IPS-20b (cell line): ENCODE measurements around the gene HDAC1.

Experiments used
- H3K27ac ChIP-seq: one replicate; pipeline ENCODE4 v1.5.1; 2013; ENCODE audit warnings: low read length
- H3K27me3 ChIP-seq: 2 replicates; pipeline ENCODE4 v1.6.1; 2013; ENCODE audit warnings: mild to moderate bottlenecking, low read length, inconsistent platforms; ENCODE audit not compliant: insufficient read depth
- H3K36me3 ChIP-seq: 2 replicates; pipeline ENCODE4 v1.6.1; 2013; ENCODE audit warnings: low read depth, mild to moderate bottlenecking, inconsistent platforms, low read length, moderate library complexity; ENCODE audit not compliant: insufficient read depth
- H3K4me1 ChIP-seq: 2 replicates; pipeline ENCODE4 v1.6.1; 2013; ENCODE audit warnings: mild to moderate bottlenecking, control low read depth, inconsistent platforms, low read length, moderate library complexity; ENCODE audit not compliant: insufficient read depth
- H3K4me3 ChIP-seq: 2 replicates; pipeline ENCODE4 v1.5.1; 2013; ENCODE audit warnings: mild to moderate bottlenecking, low read length, inconsistent platforms
- H3K9ac ChIP-seq: 2 replicates; pipeline ENCODE4 v1.6.1; 2013; ENCODE audit warnings: low read depth, mild to moderate bottlenecking, inconsistent platforms, low read length, moderate library complexity
- H3K9me3 ChIP-seq: 2 replicates; pipeline ENCODE4 v1.6.1; 2013; ENCODE audit warnings: mild to moderate bottlenecking, low read depth, low read length, inconsistent platforms; ENCODE audit not compliant: insufficient read depth

Gene HDAC1

DNA sequence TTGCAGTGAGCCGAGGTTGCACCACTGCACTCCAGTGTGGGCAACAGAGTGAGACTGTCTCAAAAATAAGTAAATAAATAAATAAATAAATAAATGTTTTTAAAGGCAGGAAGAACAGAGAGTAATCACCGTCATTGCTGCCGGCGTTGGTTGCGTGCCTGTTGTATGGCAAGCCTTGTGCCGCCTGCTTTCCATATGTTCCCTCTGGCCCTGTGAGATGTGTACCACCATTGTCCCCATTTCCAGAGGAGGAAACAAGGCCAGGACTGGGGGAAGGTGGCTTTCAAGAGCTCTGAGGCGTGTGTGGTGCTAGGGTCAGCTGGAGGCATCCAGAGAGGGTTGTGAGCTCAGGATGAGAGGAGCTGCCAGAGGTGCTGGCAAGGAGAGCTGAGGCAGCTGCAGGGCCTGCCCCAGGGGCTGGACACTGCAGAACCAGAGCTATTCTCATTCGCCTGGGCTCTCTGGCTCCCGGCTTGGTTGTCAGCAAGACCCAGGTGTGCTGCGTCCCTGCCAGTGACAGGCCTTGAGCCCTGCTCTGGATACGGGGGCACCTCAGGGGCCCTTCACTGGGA is 49.4 kb downstream of the HDAC1 start:
- Histone ChIP-seq H3K9ac (no peak overlapping the region), H3K4me3 (no peak overlapping the region), H3K27ac (no peak overlapping the region), H3K36me3 (no peaks in the 10 kb centered on the region), H3K27me3 (peaks cover 13% of the 10 kb centered on the region), H3K4me1 (no peaks in the 10 kb centered on the region; the same call in none of the 2 replicates), H3K9me3 (no peaks in the 10 kb centered on the region)

DNA sequence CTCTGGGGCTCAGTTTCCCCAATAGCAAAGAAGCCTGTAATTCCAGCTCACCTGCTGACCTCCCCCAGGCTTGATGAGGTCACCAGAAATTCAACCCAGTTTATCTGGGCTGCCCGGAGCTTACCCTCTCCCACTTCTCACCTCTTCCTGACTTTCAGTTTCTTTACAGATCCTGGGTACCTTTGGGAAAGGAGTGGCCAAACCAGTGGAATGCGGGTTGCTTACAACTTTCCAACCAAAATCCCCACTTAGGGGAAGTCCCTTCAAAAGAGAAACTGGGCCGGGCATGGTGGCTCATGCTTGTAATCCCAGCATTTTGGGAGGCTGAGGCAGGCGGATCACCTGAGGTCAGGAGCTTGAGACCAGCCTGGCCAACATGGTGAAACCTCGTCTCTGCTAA is 50.1 kb downstream of the HDAC1 start:
- no peaks in the 10 kb centered on the region; the same call in none of the 2 replicates for H3K4me1 ChIP-seq

DNA sequence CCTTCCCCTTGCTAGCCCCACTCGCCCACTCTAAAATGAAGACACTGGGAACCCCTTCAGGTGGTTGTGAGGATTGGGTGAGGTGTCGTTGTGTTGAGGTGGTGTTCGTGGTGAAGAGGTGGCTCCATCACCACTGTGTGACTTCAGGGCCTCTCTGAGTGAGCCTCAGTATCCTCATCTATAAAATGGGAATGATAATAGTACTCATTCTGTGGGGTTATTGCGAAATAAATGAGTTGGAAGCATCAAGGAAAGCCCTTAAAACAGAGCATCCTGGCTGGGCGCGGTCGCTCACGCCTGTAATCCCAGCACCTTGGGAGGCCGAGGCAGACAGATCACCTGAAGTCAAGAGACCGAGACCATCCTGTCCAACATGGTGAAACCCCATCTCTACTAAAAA is 50.8 kb downstream of the HDAC1 start:
- no peak overlapping the region for H3K9ac ChIP-seq
- H3K36me3 ChIP-seq = no peaks in the 10 kb centered on the region
- no peaks in the 10 kb centered on the region; the same call in 1 of the 2 replicates for H3K4me1 ChIP-seq
- H3K9me3 ChIP-seq = no peaks in the 10 kb centered on the region
- H3K27ac ChIP-seq = no peak overlapping the region
- H3K4me3 ChIP-seq = no peak overlapping the region
- H3K27me3 ChIP-seq = peaks cover 8% of the 10 kb centered on the region; the same call in 1 of the 2 replicates

More for the DNA sequence above, 50.1 kb downstream of the HDAC1 start:
- no peak overlapping the region for H3K27ac ChIP-seq
- no peak overlapping the region for H3K9ac ChIP-seq
- no peaks in the 10 kb centered on the region for H3K9me3 ChIP-seq
- H3K4me3 ChIP-seq = no peak overlapping the region
- no peaks in the 10 kb centered on the region for H3K36me3 ChIP-seq
- peaks cover 12% of the 10 kb centered on the region for H3K27me3 ChIP-seq

DNA sequence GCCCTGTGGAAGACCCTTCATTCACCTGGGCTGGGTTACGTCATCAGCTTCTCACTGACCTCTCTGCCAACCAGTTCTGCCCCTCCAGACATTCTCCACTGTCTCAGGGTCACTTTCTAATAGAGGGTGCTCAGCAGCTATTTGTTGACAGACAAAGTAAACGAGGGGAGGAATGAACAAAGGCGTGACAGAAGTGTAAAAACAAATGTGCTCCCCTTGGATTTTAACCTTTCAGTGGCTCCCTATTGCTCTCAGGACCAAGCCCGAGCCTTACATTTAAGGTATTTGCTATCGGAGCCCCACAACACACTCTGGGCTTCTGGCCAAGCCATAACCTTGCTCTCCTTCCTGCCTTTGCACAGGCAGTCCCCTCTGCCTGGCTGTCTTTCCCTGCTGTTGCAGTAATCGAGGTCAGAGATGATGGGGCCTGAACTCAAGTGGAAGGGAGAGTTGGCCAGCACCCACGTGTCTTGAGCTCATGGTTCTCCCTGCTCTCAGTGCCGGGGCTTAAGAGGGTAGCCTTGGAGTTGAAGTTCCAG is 53.5 kb downstream of the HDAC1 start:
- Histone ChIP-seq H3K9ac (no peak overlapping the region), H3K27me3 (peaks cover 22% of the 10 kb centered on the region), H3K9me3 (peaks cover 3% of the 10 kb centered on the region), H3K4me3 (no peak overlapping the region), H3K4me1 (no peaks in the 10 kb centered on the region; the same call in 1 of the 2 replicates), H3K36me3 (no peaks in the 10 kb centered on the region), H3K27ac (no peak overlapping the region)

DNA sequence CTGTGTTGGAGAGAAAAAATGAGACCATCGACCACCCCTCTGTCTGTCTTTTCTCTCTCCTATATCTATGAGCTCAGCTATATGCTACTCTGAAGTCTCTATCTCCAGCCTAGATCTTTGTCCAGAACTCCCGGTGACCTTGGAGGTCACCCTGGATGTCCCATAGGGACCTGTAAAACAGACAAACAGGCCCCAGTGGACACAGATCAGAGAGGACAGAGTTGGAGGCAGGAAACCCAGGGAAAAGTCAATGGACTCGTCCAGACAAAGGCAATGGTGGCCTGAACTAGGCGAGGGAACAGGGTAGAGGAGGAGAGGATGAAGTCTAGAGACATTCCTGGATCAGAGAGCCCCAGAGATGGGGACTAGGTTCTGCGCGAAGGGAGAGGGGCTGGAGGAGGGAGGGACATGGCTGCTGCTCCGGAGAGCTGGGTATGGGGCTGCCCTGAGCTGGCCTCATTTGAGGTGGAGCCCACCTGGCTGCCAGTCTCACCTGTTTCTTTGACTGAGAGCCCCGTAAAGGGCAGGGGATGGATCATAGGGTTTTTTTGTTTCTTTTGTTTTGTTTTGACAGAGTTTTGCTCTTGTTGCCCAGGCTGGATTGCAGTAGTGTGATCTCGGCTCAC is 54.8 kb downstream of the HDAC1 start:
- H3K27ac ChIP-seq = no peak overlapping the region
- no peaks in the 10 kb centered on the region for H3K4me1 ChIP-seq
- H3K4me3 ChIP-seq = no peak overlapping the region
- no peaks in the 10 kb centered on the region for H3K36me3 ChIP-seq
- peaks cover 8% of the 10 kb centered on the region for H3K9me3 ChIP-seq
- no peak overlapping the region for H3K9ac ChIP-seq
- peaks cover 28% of the 10 kb centered on the region for H3K27me3 ChIP-seq

DNA sequence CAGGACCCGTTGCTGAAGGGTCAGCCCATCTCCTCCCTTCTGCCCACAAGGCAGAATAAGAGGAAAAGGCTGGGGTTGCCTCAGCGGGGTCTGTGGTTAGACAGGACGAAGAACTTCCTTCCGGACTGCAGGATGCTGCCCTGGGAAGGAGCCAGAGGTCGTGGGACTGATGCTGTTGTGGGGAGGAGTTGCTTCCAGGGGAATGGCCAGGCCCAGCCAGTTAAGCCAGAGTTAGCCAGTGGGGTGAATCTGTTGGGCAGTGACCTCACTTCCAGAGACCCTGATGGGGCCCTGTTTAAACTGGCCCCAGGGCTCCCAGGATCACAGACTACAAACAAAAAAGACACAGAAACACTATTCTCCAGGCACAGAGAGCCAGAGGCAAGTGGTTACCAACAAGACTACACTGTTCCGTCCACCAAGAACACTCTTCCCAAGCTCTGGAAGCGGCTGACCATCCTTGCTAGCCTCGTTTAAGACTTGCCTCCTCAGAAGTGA is 57.4 kb downstream of the HDAC1 start:
- peaks cover 34% of the 10 kb centered on the region for H3K27me3 ChIP-seq
- no peak overlapping the region for H3K9ac ChIP-seq
- H3K27ac ChIP-seq = no peak overlapping the region
- peaks cover 8% of the 10 kb centered on the region for H3K9me3 ChIP-seq
- H3K4me1 ChIP-seq = peaks cover 3% of the 10 kb centered on the region; the same call in 1 of the 2 replicates
- no peaks in the 10 kb centered on the region for H3K36me3 ChIP-seq
- no peak overlapping the region for H3K4me3 ChIP-seq

DNA sequence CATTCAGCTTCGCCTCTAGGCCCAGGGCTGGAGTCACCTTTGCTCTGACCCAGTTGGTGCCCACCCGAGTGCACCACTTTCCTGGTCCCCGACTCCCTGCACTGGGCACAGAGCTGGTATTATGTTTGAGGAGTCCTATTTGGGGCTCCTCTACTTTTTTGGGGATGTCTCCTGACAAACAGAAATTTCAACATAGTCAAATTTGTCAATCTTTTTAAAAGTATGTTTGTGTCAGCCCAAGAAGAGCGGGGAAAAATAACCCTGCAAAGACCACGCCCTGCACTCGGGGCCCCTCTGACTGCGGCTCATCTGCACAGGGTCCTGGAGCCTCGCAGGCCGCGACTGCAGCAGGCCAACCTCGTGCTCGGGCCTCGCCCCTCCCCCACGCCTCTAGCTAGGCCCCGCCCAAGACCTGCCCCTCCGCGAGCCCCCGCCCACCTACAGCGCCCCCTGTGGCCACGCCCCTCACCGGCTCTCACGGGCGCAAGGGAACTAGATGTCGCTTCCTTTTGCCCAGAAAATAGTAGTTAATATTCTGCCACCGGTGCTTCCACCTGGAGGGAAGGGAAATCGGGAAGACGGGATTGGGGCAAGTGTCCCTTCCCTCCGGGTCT is 59.0 kb downstream of the HDAC1 start:
- peaks cover 8% of the 10 kb centered on the region for H3K9me3 ChIP-seq
- H3K9ac ChIP-seq = peak overlapping the region; percentile 63; the same call in 1 of the 2 replicates
- peak overlapping the region; percentile 72 for H3K4me3 ChIP-seq
- H3K4me1 ChIP-seq = peaks cover 3% of the 10 kb centered on the region; the same call in 1 of the 2 replicates
- no peaks in the 10 kb centered on the region for H3K36me3 ChIP-seq
- peaks cover 34% of the 10 kb centered on the region for H3K27me3 ChIP-seq
- H3K27ac ChIP-seq = no peak overlapping the region

DNA sequence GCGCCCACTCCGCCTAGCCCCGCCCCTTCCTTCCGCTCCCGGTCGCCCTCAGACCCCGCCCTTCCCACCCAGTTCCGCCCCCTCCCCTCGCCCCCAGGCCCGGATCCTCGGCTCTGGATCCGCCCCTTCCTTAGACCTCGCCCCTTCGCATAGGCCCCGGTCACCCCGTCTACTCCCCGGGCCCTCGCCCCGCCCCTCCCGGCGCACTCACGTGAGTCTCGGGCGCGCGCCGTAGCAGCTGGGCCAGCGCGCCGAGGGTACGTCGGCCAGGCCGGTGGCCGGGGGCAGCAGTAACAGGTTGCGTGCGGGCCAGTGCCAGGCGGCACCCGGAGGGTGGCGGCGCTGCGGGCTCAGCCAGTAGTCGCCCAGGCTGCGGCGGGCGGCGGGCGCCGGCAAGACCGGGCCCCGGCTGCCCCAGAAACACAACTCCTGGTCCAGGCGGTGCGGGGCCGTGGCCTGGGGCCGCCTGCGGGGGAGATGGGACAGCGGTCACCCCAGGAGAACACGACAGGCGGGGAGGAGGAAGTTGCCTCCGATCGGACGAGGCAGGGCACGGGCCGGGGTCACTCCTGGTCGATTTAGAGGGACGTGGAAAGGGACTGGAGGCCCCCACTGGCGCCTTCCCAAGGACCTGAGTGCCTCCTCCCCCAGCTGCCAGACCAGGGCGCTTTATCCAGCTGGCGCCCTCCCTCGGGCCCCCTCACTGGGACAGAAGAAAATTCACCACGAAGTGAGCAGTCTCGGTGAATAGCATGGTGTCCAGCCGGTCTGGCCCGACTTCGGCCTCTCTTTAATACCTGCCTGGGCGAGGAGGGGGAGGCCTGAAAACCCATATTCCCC is 59.7 kb downstream of the HDAC1 start:
- H3K27ac ChIP-seq = no peak overlapping the region
- H3K4me3 ChIP-seq = peak overlapping the region; percentile 72
- H3K27me3 ChIP-seq = peaks cover 28% of the 10 kb centered on the region
- H3K36me3 ChIP-seq = no peaks in the 10 kb centered on the region
- H3K9ac ChIP-seq = peak overlapping the region; percentile 81; the same call in 1 of the 2 replicates
- H3K4me1 ChIP-seq = peaks cover 3% of the 10 kb centered on the region; the same call in 1 of the 2 replicates
- H3K9me3 ChIP-seq = peaks cover 8% of the 10 kb centered on the region

DNA sequence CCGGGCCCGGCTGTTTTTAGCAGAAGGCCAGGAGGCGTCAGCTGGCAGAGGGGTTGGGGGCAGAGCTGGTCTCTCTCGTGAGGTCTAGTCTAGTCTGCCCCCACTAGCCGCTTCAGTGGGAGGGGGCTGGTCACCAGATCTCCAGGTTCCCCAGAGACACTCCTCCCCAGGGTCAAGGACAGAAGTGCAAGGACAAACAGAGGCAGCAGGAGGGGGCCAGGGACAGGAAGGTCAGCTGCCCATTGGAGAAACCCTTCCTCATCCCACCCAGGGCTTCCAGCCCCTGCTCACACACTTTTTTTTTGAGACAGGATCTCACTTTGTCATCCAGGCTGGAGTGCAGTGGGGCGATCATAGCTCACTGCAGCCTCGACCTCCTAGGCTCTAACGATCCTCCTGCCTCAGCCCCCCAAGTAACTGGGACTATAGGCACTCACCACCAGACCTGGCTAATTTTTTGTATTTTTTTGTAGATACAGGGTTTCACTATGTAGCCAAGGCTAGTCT is 60.4 kb downstream of the HDAC1 start:
- Histone ChIP-seq H3K4me1 (peaks cover 3% of the 10 kb centered on the region; the same call in 1 of the 2 replicates), H3K36me3 (no peaks in the 10 kb centered on the region), H3K4me3 (peak overlapping the region; percentile 69), H3K27ac (no peak overlapping the region), H3K9me3 (peaks cover 8% of the 10 kb centered on the region), H3K27me3 (peaks cover 26% of the 10 kb centered on the region), H3K9ac (peak overlapping the region; percentile 81; the same call in 1 of the 2 replicates)

DNA sequence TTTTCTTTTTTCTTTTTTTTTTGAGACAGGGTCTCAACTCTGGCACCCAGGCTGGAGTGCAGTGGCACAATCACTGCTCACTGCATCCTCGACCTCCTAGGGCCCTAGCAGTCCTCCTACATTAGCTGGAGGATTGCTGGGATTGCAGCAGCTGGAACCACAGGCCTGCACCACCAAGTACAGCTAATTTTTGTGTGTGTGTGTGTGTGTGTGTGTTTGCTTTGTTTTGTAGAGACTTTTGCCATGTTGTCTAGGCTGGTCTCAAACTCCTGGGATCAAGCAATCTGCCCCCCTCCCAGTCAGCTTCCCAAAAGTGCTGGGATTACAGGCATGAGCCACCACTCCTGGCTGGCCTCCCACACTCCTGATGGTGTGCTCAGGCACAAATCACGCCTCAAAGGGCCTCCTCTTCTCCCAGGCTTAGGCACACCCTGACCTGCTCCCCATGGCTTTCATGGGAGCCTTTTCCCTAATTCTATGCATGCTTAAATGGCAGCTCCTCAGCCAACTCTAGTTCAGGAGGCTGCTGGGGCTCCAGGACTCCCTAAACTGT is 61.0 kb downstream of the HDAC1 start:
- Histone ChIP-seq H3K4me3 (peak overlapping the region; percentile 69; the same call in 1 of the 2 replicates), H3K9ac (no peak overlapping the region), H3K36me3 (no peaks in the 10 kb centered on the region), H3K4me1 (peaks cover 3% of the 10 kb centered on the region; the same call in 1 of the 2 replicates), H3K27ac (no peak overlapping the region), H3K27me3 (peaks cover 26% of the 10 kb centered on the region), H3K9me3 (peaks cover 8% of the 10 kb centered on the region)
